Fibroblast of skin of left quadriceps (primary cell): ENCODE data around the gene RUNX2.
"Not testable (repeated sequence)": the region's sequence is repeated elsewhere in the genome, so short reads cannot be mapped to it uniquely, and the experiment has no call there.

Source experiments
- DNase-seq, 2 experiments: peaks; one replicate each; pipeline ENCODE4 v3.0.0-alpha.2; 2013; ENCODE audit warnings: low read depth in 2 of 2

RUNX2 gene

DNA sequence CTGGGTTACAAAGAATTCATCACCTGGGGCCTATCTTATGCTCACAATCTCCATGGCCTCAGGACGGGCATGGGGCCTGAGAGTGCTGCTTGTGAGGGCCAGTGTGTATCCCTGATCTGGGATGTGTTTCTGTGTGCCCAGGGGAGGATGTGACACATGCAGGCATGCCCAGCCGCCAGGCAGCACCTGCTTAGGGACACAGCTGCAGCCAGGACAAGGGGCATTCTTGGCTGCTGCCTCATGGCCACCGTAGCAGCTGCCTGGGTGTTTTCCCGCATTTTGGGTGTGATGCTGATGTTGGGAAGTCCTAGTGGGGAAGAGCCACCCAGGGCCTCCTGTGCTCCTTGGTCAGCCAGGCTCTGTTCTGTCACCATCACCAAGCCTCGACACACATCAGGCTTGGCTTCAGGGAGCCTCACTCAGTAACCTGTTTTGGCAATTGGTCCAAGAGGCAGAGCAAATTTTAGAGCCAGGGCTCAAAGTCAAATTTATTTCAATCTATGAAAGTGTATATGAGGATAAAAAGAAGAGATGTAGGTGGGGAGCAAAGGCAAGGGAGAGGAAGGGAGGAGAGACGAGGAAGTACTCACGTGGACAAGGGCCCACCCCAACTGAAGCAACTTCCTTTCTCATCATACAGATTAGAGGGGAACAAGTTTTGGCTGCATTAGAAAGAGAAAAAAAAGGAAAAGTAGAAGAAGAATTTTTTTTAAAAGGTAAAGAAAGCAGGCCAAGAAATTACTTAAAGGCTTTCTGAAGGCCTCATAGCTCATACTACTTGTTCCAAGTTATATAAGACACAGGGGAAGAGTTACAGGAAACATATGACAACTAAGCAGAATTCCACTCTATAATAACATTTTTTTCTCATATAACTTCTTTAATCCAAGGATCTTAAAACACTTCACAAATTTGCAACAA is 319.5 kb downstream of the RUNX2 start:
- DNase-seq = no peak

DNA sequence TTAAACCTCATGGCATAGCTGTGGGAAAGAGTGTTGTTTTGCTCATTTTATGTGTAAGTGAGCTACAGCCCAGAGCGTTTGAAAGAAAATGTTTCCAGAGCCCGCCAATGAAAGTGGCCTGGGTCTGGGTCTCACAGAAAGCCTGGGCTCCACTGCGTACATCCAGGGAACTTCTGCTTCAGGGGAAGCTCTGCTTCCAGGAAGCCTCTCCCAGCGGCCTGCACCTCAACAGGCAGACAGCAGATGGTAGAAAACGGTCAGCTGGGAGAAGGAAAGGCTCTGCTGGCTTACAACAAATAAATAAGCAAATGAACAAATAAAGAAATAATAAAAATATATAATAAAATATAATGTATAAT is 320.1 kb downstream of the RUNX2 start:
- no peak for DNase-seq

DNA sequence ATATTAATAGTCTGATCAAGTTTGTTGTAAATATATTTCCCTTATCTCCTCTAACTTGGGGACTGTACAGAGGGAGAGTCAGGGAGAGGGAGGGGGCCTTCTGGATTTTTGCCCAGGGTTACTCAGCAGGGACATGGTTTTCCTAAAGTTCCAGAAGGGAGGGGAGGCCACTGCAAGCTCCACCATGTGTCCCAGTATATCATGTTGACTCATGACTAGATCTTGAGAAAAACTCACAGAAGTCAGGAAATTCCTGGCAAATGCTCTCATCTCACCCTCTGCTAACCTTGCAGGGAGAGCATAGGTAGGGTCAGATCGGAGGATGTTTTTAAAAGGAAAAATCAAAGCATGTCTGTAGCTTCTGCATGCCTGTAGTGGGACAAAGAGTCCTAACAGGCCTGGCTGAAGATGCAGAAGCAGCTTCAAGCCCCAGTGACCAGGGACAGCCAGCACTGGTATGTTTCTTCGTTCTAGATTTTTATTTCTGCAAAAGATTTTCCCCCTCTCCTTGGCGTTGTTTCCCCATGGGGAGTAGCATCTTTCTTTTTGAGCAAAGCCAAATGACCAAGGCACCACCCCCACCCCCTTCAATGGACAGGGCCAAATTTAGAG is 322.5 kb downstream of the RUNX2 start:
- peak; percentile 88 for DNase-seq

- DNase-seq = no peak
Measured at GRCh38 chr6:45651301-45651700, 323.2 kb downstream of the RUNX2 start.

DNA sequence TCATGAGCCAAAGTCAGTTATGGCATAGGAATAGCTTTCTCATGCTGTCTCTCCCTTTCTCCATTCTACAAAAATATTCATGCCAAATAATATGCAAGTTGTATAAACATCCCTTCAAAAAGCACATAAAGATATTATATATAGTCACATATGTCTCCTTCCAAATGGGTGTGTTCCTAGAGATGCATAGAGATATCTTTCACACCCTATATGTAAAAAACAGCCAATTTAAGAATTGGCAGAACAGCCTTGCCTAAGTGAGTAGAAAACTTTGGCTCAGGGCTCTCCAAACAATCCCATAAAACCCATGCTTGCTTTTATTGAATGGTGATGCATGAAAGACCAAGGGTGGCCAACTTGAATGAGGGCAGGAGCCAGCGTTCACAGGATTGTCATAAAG is 324.3 kb downstream of the RUNX2 start:
- DNase-seq = no peak

DNA sequence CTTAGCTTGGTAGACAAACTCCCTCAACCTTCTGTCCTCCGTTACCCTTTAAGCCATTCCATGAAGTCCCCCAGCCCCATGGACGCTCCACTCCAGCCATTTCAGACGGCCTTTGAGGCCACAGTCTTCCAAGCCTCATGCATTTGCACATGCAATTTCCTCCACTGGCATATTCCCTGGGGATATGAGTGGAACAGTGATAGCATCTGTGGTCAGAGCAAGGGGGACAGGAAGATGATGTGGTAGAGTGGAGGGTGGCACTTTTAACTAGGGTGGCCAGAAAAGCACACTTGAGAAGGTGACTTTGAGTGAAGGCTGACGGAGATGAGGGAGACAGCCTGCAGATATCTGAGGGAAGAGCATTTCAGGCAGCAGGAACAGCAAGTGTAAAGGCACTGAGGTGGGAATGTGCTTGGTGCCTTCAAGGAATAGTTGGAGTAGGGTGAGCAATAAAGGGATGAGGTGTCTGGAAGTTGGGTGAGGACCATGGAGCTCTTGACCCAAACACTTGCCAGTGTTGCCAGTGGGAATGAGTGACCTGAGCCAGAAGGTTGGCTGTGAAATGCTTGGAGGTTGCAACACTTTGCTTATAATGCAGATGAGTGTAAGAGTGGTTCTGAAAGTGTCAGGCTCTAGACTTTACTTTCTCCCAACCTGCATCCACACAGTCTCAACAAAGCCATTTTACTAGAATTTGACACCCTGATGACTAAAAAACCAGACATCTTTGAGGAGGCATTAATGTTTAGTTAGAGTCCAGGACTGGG is 325.2 kb downstream of the RUNX2 start:
- DNase-seq = no peak

DNA sequence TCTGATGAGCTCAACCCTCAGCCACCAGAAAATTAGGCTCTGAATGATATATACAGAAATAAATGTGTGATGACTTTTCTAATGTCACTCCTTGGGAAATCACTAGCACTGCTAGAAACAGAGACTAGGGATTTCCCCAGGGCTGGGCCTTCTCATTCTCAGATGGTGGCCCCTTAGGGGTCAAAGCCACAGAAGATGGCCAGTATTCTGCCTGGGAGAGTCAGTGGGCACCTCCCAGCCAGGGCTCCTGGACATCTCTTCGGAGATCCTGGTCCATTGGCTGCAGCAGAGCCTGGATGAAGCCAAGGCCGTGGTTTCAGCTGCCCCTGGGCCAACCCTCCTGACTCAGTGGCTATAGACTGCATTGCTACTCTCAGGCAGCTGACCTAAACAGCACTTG is 326.5 kb downstream of the RUNX2 start:
- no peak for DNase-seq

DNA sequence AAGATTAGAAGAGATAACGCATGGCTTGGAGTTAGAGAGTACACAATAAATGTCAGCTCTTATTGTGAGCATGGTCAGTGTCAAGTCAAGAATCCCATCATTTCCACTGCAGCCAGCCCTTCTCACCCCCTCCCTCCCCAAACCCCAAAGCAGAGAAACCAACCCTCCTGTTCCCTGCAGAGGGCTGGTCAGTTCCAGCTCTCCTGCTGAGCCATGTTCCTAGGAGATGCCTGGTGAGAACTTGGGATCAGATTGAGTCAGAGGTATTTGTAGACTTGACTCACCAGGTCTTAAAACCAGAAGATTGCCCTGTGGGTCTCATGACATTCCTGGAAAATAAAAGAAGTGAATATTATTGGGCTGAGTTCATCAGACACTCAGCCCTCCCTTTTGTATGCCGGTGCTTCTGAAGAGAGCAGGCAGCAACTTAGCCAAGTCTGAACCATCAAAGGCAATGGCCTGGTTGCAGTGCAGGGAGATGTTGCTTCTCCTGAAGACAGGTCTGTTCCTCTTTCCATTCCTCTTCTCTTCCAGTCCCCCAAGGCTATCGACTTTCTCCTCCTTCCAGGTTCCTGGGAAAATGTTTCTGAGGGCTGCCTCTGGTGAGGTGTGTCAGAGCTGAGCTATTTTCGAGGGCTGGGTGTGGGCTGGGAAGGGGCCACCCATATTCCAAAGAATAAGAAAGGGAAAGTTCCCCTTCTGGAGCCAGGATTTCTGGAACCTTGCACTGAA is 327.8 kb downstream of the RUNX2 start:
- DNase-seq = peak; percentile 97

GRCh38 chr6:45657226-45657625 is 329.1 kb downstream of the RUNX2 start:
- peak in 1 of 2 experiments; percentile 56 for DNase-seq

- DNase-seq = no peak
Measured at GRCh38 chr6:45658400-45658799, 330.3 kb downstream of the RUNX2 start.

DNA sequence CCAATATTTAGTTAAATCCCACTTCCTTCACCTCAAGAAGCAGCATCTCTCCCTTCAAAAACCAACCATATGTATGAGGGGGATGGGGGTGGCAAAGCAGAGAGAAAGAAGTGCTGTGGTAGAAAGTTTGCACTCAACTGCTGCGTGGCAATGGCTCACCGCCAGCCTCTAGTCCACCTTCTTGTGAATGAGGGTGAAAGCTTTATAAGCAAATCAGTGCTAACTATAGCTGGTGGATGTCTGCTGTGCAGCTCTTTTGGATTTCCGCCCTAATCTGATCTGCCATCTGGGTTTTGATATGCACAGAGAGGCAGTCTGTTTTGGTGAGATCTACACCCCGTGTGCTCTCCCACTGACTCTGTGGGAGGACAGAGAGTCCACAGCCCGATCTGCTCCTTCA is 330.8 kb downstream of the RUNX2 start:
- no peak for DNase-seq

DNA sequence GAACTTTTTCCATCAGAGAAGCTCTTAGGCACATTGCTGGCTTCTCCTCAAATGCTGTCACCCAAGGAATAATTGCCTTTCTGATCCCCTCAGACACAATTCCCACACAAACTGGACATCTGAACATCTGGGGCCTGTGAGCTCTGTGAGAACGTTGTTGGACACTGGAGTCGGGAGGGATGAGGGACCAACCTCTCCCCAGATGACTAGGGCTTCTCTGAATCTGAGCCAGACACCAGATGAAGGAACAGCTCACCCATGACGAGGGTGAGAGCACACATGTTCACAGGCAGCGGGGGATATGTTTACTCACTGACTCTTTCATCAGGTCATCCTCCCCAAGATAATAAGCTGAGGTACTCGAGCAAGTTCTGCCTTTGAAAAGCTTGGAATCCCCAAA is 333.5 kb downstream of the RUNX2 start:
- DNase-seq = peak in 1 of 2 experiments; percentile 70

- no peak for DNase-seq
Measured at GRCh38 chr6:45663251-45664221, 335.4 kb downstream of the RUNX2 start.

GRCh38 chr6:45664707-45665106 is 336.6 kb downstream of the RUNX2 start:
- no peak for DNase-seq

- DNase-seq = no peak
Measured at GRCh38 chr6:45665859-45666258, 337.7 kb downstream of the RUNX2 start.

DNA sequence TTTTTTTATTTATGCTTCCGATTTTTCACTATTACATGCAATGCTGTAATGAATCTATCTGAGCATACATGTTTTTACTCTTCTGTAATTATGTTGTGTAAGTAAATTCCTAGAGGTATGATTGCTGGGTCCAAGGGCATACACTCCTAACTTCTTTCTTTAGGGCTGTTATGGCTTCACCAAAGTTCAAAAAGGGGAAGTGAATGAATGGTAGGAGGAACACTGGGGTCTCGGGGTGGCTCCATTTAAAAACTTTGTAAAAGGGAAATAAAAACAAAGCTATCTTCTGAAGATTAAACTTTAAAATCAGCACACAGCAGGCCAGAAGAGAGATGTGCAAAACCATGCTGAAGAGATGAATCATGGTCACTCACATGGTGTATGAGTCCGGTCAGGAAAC is 338.7 kb downstream of the RUNX2 start:
- no peak for DNase-seq

DNA sequence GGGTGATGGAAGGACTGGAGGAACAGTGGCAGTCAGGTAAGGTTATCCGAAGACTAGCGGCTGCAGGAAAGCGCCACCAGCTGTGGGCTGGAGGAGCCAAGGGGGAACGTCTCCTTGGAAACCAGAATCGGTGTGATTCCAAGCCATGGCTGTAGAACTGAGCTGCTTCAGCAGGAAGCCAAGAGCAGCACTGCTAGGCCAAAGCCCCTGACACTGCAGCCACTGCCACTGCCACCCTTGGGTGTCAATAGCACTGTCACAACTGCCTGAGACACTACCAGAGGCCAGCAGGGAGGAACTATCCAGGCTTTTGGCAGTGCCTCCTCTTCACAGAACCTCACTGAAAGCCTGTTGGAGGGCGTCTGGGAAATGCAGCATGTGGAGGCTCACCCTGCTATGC is 339.2 kb downstream of the RUNX2 start:
- DNase-seq = no peak

DNA sequence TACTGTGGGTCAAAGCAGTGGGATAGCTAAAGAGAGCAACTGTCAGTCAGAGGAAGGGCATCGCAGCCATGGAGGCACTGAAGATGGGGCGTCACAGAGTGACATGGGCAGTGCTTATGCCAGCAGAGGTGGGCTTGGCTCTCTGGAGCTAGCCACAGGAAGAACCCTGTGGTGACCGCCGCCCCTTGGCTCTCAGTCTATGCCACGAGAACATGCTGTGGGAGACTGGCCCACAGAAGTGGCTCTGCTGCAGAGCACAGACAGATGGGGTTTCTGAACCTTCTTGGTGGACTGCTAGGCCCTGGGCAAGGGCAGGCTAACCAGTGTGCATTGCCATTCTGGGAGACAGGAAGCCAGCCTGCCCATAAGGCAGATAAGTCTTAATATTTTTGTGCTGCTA is 339.6 kb downstream of the RUNX2 start:
- no peak for DNase-seq

GRCh38 chr6:45668705-45669104 is 340.6 kb downstream of the RUNX2 start:
- DNase-seq = no peak

- DNase-seq = not testable (repeated sequence)
Measured at GRCh38 chr6:45673167-45673566, 345.0 kb downstream of the RUNX2 start.

GRCh38 chr6:45675166-45675565 is 347.0 kb downstream of the RUNX2 start:
- DNase-seq = not testable (repeated sequence)
